ENCODE measurements around the gene GPRC5D. TPM values are rescaled to one million over a fixed set of nuclear protein-coding genes. Genes with fewer than 3 reads are reported as not detected.

Gene GPRC5D
- total and polyA plus RNA-seq, 9 of the 15 experiments (the other 6 are each of a cell fraction or from before 2014, with no cell fraction given), result 1.0 to 1.1 TPM; not detected in 7

DNA sequence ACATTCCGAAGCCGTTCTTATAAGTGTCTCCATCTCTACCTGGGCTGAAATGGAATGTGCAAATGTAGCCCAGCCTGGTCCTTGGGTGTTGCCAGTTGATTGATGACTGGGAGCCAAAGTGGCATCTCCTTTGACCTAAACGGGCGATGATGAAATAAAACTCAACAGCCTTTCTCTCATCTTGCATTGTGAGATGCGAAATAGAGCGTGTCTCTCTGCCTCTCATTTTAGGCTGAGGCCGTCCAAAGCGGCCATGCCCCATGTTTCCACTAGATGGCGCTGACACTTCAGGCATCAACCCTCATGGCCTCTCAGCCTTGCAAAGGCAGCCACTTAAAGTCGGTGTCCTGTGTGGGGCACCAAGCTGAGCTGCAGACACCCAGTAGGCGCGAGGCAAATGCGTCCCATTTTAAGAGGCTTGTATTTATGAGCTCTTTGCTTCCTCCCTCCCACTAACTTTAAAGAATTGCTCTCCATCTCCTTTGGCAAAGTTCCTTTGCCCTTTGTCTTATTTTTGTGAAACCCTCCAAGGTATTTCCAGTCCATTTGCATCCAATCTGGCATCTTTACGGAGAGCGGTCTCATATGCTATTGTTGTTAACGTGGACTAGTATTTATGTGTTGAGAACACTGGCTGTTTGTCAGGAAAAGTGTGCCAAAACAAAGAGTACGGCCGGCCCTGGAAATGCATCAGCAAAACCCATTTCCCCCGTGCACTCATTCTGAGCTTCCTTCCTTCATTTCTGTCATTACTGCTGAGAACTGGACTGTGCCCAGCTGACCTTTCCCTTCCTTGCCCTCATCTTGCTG, 35.6 kb downstream of the GPRC5D start:
- FAIRE-seq, result peak; percentile 93
- POLR2A ChIA-PET, result interaction anchor here (0.6 kb wide), 1 partner anchor 10 kb away, joined by 4 read pairs; no protein-coding TSS in a partner anchor
- no peaks in the 10 kb centered on the region; a peak in 1 of 5 replicates for H3K4me1 ChIP-seq (replicated peaks in 1 of 2; ENCODE audit: control insufficient read depth in 2 of 2, insufficient read depth in 2 of 2, low read length in 2 of 2)
- peak in 2 of 3 experiments; percentile 58 to 60 for TF ChIP-seq YY1 (IDR thresholded peaks at IDR 0.05; ENCODE audit: borderline replicate concordance in 1 of 3, control insufficient read depth in 1 of 3, extremely low read depth in 1 of 3, insufficient read depth in 3 of 3, insufficient read length in 1 of 3, insufficient replicate concordance in 2 of 3, low read depth in 1 of 3, low read length in 2 of 3)
- TF ChIP-seq, protein P1, sequence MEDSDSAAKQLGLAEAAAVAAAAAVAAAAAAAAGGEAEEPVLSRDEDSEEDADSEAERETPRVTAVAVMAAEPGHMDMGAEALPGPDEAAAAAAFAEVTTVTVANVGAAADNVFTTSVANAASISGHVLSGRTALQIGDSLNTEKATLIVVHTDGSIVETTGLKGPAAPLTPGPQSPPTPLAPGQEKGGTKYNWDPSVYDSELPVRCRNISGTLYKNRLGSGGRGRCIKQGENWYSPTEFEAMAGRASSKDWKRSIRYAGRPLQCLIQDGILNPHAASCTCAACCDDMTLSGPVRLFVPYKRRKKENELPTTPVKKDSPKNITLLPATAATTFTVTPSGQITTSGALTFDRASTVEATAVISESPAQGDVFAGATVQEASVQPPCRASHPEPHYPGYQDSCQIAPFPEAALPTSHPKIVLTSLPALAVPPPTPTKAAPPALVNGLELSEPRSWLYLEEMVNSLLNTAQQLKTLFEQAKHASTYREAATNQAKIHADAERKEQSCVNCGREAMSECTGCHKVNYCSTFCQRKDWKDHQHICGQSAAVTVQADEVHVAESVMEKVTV (CRISPR knock-in tag; IDR thresholded peaks at IDR 0.05), result peak; percentile 85
- TF ChIP-seq, protein P2, sequence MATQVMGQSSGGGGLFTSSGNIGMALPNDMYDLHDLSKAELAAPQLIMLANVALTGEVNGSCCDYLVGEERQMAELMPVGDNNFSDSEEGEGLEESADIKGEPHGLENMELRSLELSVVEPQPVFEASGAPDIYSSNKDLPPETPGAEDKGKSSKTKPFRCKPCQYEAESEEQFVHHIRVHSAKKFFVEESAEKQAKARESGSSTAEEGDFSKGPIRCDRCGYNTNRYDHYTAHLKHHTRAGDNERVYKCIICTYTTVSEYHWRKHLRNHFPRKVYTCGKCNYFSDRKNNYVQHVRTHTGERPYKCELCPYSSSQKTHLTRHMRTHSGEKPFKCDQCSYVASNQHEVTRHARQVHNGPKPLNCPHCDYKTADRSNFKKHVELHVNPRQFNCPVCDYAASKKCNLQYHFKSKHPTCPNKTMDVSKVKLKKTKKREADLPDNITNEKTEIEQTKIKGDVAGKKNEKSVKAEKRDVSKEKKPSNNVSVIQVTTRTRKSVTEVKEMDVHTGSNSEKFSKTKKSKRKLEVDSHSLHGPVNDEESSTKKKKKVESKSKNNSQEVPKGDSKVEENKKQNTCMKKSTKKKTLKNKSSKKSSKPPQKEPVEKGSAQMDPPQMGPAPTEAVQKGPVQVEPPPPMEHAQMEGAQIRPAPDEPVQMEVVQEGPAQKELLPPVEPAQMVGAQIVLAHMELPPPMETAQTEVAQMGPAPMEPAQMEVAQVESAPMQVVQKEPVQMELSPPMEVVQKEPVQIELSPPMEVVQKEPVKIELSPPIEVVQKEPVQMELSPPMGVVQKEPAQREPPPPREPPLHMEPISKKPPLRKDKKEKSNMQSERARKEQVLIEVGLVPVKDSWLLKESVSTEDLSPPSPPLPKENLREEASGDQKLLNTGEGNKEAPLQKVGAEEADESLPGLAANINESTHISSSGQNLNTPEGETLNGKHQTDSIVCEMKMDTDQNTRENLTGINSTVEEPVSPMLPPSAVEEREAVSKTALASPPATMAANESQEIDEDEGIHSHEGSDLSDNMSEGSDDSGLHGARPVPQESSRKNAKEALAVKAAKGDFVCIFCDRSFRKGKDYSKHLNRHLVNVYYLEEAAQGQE (IDR thresholded peaks at IDR 0.05; ENCODE audit: borderline replicate concordance), result peak; percentile 87
- TF ChIP-seq, protein P2 (CRISPR knock-in tag; IDR thresholded peaks at IDR 0.05; ENCODE audit: low read depth), result no peak
- TF ChIP-seq ZNF644 (tag; IDR thresholded peaks at IDR 0.05; ENCODE audit: low read depth), result no peak
- peak; percentile 12; the same call in 1 of the 2 replicates for TF ChIP-seq RB1 (IDR thresholded peaks at IDR 0.05; ENCODE audit: low read depth)
- TF ChIP-seq ARID2 (IDR thresholded peaks at IDR 0.05), result peak; percentile 51; the same call in 1 of the 2 replicates
- peak; percentile 30; the same call in 1 of the 2 replicates for TF ChIP-seq ZKSCAN1 (IDR thresholded peaks at IDR 0.05; ENCODE audit: low read depth, low read length)
- TF ChIP-seq CC2D1A (IDR thresholded peaks at IDR 0.05), result peak; percentile 44; the same call in 1 of the 2 replicates
- TF ChIP-seq L3MBTL2 (IDR thresholded peaks at IDR 0.05), result 0 out of 2 replicates have a peak, but pooled peaks have one; percentile 44
- peak; percentile 44; the same call in 1 of the 2 replicates for TF ChIP-seq CTBP1 (IDR thresholded peaks at IDR 0.05; ENCODE audit: borderline replicate concordance)

More for the DNA sequence above, 35.6 kb downstream of the GPRC5D start:
- in situ Hi-C loops (cut with MboI) (loop anchor here (5.0 kb wide), 1 partner anchor 296 kb away; no protein-coding TSS in a partner anchor), intact Hi-C loops (cut with micrococcal nuclease) (loop anchor here (2.0 to 10.0 kb wide), 4 partner anchors 58 to 292 kb away; no protein-coding TSS in a partner anchor)
- no TSS peak for BruUV-seq (replicated peaks)
- 17% methylated on average over 18 of the region's 19 CpGs for WGBS (ENCODE audit: insufficient coverage, low coverage, missing lambda C conversion rate)
- Histone ChIP-seq H3K9me1 (ENCODE audit: control insufficient read depth, insufficient read depth, low read length) (no peaks in the 10 kb centered on the region), H3K27ac (ENCODE audit: extremely low read depth, low read depth, low read length) (no peak overlapping the region), H2AFZ (ENCODE audit: low read depth, low read length) (no peak overlapping the region), H3K9ac (ENCODE audit: insufficient read depth in 1 of 2, low read depth in 2 of 2, low read length in 2 of 2) (no peak overlapping the region), H3K27me3 (ENCODE audit: control insufficient read depth in 2 of 2, insufficient read depth in 2 of 2, low read length in 2 of 2) (peaks cover 3 to 17% of the 10 kb centered on the region in 2 experiments; a peak in 3 of 5 replicates), H3K36me3 (ENCODE audit: control insufficient read depth, insufficient read depth, low read length) (no peaks in the 10 kb centered on the region), H3K79me2 (ENCODE audit: control insufficient read depth, insufficient read depth, low read length) (no peaks in the 10 kb centered on the region), H4K20me1 (replicated peaks; ENCODE audit: control insufficient read depth, insufficient read depth, low read length) (no peaks in the 10 kb centered on the region), H3K9me3 (replicated peaks; ENCODE audit: control insufficient read depth, insufficient read depth, low read depth, low read length) (no peaks in the 10 kb centered on the region), H3K4me2 (ENCODE audit: insufficient read depth, low read length) (no peak overlapping the region), H3K4me3 (no peak overlapping the region)
- DNase-seq (ENCODE audit: extremely low read depth in 1 of 4, low spot score in 3 of 4), result peak; percentile 66 to 84 (median 70)
- peak; percentile 99 for ATAC-seq
- CTCF ChIA-PET (ENCODE audit: low intra/inter-chr PET ratio), result interaction anchor here (0.8 to 1.3 kb wide), 6 partner anchors 59 to 318 kb away, joined by 3 to 7 read pairs (median 5); no protein-coding TSS in a partner anchor
